HepG2 (cell line): Measurements from ENCODE around the gene ANKMY2. TPM values are rescaled to one million over a fixed set of nuclear protein-coding genes. Genes with fewer than 3 reads are reported as not detected.

Experiments
- ARID4A ChIP-seq: sonication (generic); formaldehyde crosslinking; IDR thresholded peaks from 2 replicates; pipeline ENCODE4 v1.5.0; 2020; ENCODE audit warnings: mild to moderate bottlenecking, missing genetic modification reagents, borderline replicate concordance
- MNT ChIP-seq: fragments of 450-650 bp; IDR thresholded peaks from 2 replicates; pipeline ENCODE4 v1.6.1; 2016
- NPAS2 ChIP-seq: sonication (generic); formaldehyde crosslinking; IDR thresholded peaks from 2 replicates; pipeline ENCODE4 v1.8.0; 2022; ENCODE audit warnings: mild to moderate bottlenecking, missing genetic modification reagents, borderline replicate concordance
- ZBED4 ChIP-seq: sonication (generic); formaldehyde crosslinking; IDR thresholded peaks from 2 replicates; pipeline ENCODE4 v1.4.0; 2020; ENCODE audit warnings: missing genetic modification reagents, borderline replicate concordance
- ZHX2 ChIP-seq, 2 experiments: sonication (generic) in 1 of 2; formaldehyde crosslinking in 1 of 2; IDR thresholded peaks; 2 replicates each; pipeline versions ENCODE4 v1.6.1 to v1.9.0; 2014 to 2022; ENCODE audit warnings: antibody characterized with exemption in 1 of 2, borderline replicate concordance in 1 of 2, inconsistent platforms in 1 of 2, low read depth in 1 of 2, missing genetic modification reagents in 1 of 2
- ZMYM3 ChIP-seq: sonication (generic); formaldehyde crosslinking; IDR thresholded peaks from 2 replicates; pipeline ENCODE4 v1.5.1; 2020; ENCODE audit warnings: mild to moderate bottlenecking, missing genetic modification reagents
- ZNF224 ChIP-seq: sonication (generic); formaldehyde crosslinking; IDR thresholded peaks from 2 replicates; pipeline ENCODE4 v1.5.0; 2020; ENCODE audit warnings: mild to moderate bottlenecking, missing genetic modification reagents
- ZNF251 ChIP-seq: sonication (generic); formaldehyde crosslinking; IDR thresholded peaks from 2 replicates; pipeline ENCODE4 v1.9.0; 2021; ENCODE audit warnings: mild to moderate bottlenecking, missing genetic modification reagents
- ZNF430 ChIP-seq: sonication (generic); formaldehyde crosslinking; IDR thresholded peaks from 2 replicates; pipeline ENCODE4 v1.9.0; 2021; ENCODE audit warnings: mild to moderate bottlenecking, missing genetic modification reagents
- polyA plus RNA-seq, 8 experiments: library from polyadenylated mRNA; depleted of rRNA in 3 of 8; stranded (reverse) in 7 of 8; unstranded in 1 of 8; fragments of >200 nt; fragmentation: Illumina TruSeq in 4 of 8; extraction: Trizol in 4 of 8; gene quantifications; 2 replicates each; pipeline versions ENCODE4 v1.2.1 to v1.2.3, GENCODE V29; 2011 to 2016; ENCODE audit warnings: low read depth in 4 of 8, missing spikeins in 1 of 8, mixed read lengths in 1 of 8; ENCODE audit not compliant: insufficient read depth in 1 of 8
- total RNA-seq, 5 experiments: library from RNA; depleted of rRNA; stranded (reverse); fragments of >200 nt; fragmentation: Illumina TruSeq; extraction: Trizol; gene quantifications; 2 replicates each; pipeline ENCODE4 v1.2.3, GENCODE V29; 2016; ENCODE audit warnings: low read depth in 1 of 5

Gene ANKMY2
- total and polyA plus RNA-seq, 2 of the 13 experiments (the other 11 are each of a cell fraction or from before 2014, with no cell fraction given) = 12.2 to 21.6 TPM

- TF ChIP-seq ZBED4 (CRISPR knock-in tag) = no peak
- TF ChIP-seq ZHX2 (IDR thresholded peaks at IDR 0.05; ENCODE audit: low read depth) = no peak
- no peak for TF ChIP-seq ZHX2 (CRISPR knock-in tag; IDR thresholded peaks at IDR 0.05; ENCODE audit: borderline replicate concordance)
- no peak for TF ChIP-seq NPAS2 (CRISPR knock-in tag)
- no peak for TF ChIP-seq ZNF430
- TF ChIP-seq ARID4A = no peak
- TF ChIP-seq ZMYM3 (CRISPR knock-in tag) = no peak
- TF ChIP-seq ZNF224 (CRISPR knock-in tag) = no peak
- no peak for TF ChIP-seq ZNF251 (CRISPR knock-in tag)
- no peak for TF ChIP-seq MNT
These were observed 24.5 kb upstream of the ANKMY2 start (continued) for GRCh38 chr7:16670021-16670420.
